ENCODE data around the gene SLC25A1. TPM values are rescaled to one million over a fixed set of nuclear protein-coding genes. Genes with fewer than 3 reads are reported as not detected.
A peak's percentile ranks its signal among the peaks of the same experiment; 100 is the strongest.

Gene SLC25A1
- total and polyA plus RNA-seq, 10 of the 15 experiments (the other 5 are each of a cell fraction or from before 2014, with no cell fraction given), result 2.3 to 79.0 (median 30.3) TPM

- 1% methylated on average over 17 of the region's 17 CpGs for WGBS (ENCODE audit: insufficient coverage, insufficient replicate concordance, low lambda C conversion rate, missing lambda C conversion rate)
- intact Hi-C loops (cut with micrococcal nuclease; ENCODE audit: unreplicated experiment) (loop anchor here (1.0 to 2.0 kb wide), 5 partner anchors 22 to 486 kb away; partner anchors contain the start of genes DGCR2, MRPL40 and SLC25A1), in situ Hi-C loops (cut with MboI) (no loop called here)
- FAIRE-seq, result peak; percentile 76
- Histone ChIP-seq H3K36me3 (ENCODE audit: control insufficient read depth in 2 of 2, insufficient read depth in 2 of 2, low read length in 1 of 2) (peaks cover 9% of the 10 kb centered on the region in 2 experiments; a peak in 3 of 4 replicates), H3K79me2 (ENCODE audit: control insufficient read depth, insufficient read depth, low read length) (peaks cover 13% of the 10 kb centered on the region), H3K9ac (ENCODE audit: control insufficient read depth, insufficient read depth, low read length) (peak overlapping the region; percentile 82), H4K20me1 (ENCODE audit: control insufficient read depth, insufficient read depth) (no peaks in the 10 kb centered on the region), H3K27me3 (replicated peaks in 1 of 2; ENCODE audit: control insufficient read depth in 2 of 2, insufficient read depth in 2 of 2, low read length in 1 of 2) (peaks cover 0 to 8% of the 10 kb centered on the region in 2 experiments; a peak in 3 of 4 replicates), H3K4me3 (peak overlapping the region; percentile 100), H3K4me2 (ENCODE audit: control insufficient read depth, insufficient read depth) (peak overlapping the region; percentile 90), H2AFZ (ENCODE audit: control insufficient read depth, low read depth, low read length) (peak overlapping the region; percentile 89), H3K27ac (ENCODE audit: control insufficient read depth, insufficient read depth) (peak overlapping the region; percentile 72), H3K9me3 (replicated peaks; ENCODE audit: control insufficient read depth, insufficient read depth, low read length) (no peaks in the 10 kb centered on the region), H3K4me1 (ENCODE audit: control insufficient read depth, insufficient read depth, low read length) (peaks cover 4% of the 10 kb centered on the region)
- DNase-seq (ENCODE audit: low read depth, low spot score), result no peak
- 0 out of 2 replicates have a peak, but pooled peaks have one; percentile 23 for TF ChIP-seq POLR2AphosphoS5 (IDR thresholded peaks at IDR 0.05; ENCODE audit: low read length)
- TF ChIP-seq CHD4 (IDR thresholded peaks at IDR 0.05), result no peak
- peak; percentile 63 for ATAC-seq
- ChIA-PET CTCF (interaction anchor here (0.7 to 3.4 kb wide), 27 partner anchors 10 to 766 kb away, joined by 3 to 24 read pairs (median 5); partner anchors contain the start of genes CDC45, DGCR2, SLC25A1 and TSSK2), POLR2A (interaction anchor here (0.8 to 2.0 kb wide), 3 partner anchors 23 to 34 kb away, joined by 3 to 7 read pairs (median 3); partner anchors contain the start of genes DGCR2 and SLC25A1), RAD21 (ENCODE audit: unreplicated experiment) (interaction anchor here (1.0 to 2.4 kb wide), 9 partner anchors 25 to 486 kb away, joined by 3 to 25 read pairs (median 6); partner anchors contain the start of genes CDC45, SLC25A1 and UFD1), SMC1A (ENCODE audit: uncharacterized antibody, unreplicated experiment) (interaction anchor here (0.9 to 2.5 kb wide), 6 partner anchors 26 to 485 kb away, joined by 3 to 14 read pairs (median 6); partner anchors contain the start of gene SLC25A1)
- BruUV-seq (replicated peaks), result TSS peak; percentile 76
Observed at GRCh38 chr22:19143967-19144400, 34.6 kb downstream of the SLC25A1 start.

GRCh38 chr22:19143212-19143611, 35.3 kb downstream of the SLC25A1 start:
- ChIA-PET POLR2A (interaction anchor here (2.0 kb wide), 1 partner anchor 22 kb away, joined by 7 read pairs; the partner anchor contains the start of gene DGCR2), SMC1A (ENCODE audit: uncharacterized antibody, unreplicated experiment) (interaction anchor here (1.7 to 2.5 kb wide), 2 partner anchors 25 to 36 kb away, joined by 7 to 14 read pairs; partner anchors contain the start of gene SLC25A1)
- H3K4me3 ChIP-seq, result peak overlapping the region; percentile 100

More at GRCh38 chr22:19143212-19143611, 35.3 kb downstream of the SLC25A1 start:
- no peak for FAIRE-seq
- RAD21 ChIA-PET (ENCODE audit: unreplicated experiment), result interaction anchor here (1.6 to 2.4 kb wide), 4 partner anchors 25 to 487 kb away, joined by 4 to 12 read pairs (median 9); no protein-coding TSS in a partner anchor
- H3K27me3 ChIP-seq (replicated peaks in 1 of 2; ENCODE audit: control insufficient read depth in 2 of 2, insufficient read depth in 2 of 2, low read length in 1 of 2), result peaks cover 0 to 5% of the 10 kb centered on the region in 2 experiments; a peak in 2 of 4 replicates
- no peaks in the 10 kb centered on the region for H3K9me3 ChIP-seq (replicated peaks; ENCODE audit: control insufficient read depth, insufficient read depth, low read length)
- peaks cover 9 to 14% of the 10 kb centered on the region in 2 experiments; a peak in 3 of 4 replicates for H3K36me3 ChIP-seq (ENCODE audit: control insufficient read depth in 2 of 2, insufficient read depth in 2 of 2, low read length in 1 of 2)
- no peak for TF ChIP-seq CBX3 (IDR thresholded peaks at IDR 0.05; ENCODE audit: borderline replicate concordance, low read depth)
- TF ChIP-seq ASH2L (IDR thresholded peaks at IDR 0.05; ENCODE audit: borderline replicate concordance, low read depth), result no peak
- TF ChIP-seq TBL1XR1 (IDR thresholded peaks at IDR 0.05; ENCODE audit: low read depth, low read length), result no peak
- H3K79me2 ChIP-seq (ENCODE audit: control insufficient read depth, insufficient read depth, low read length), result peaks cover 13% of the 10 kb centered on the region
- in situ Hi-C loops (cut with MboI), result no loop called here
- intact Hi-C loops (cut with micrococcal nuclease; ENCODE audit: unreplicated experiment), result no loop called here
- 78% methylated on average over 5 of the region's 5 CpGs for WGBS (ENCODE audit: insufficient coverage, insufficient replicate concordance, low lambda C conversion rate, missing lambda C conversion rate)
- no peak for DNase-seq (ENCODE audit: low read depth, low spot score)
- H4K20me1 ChIP-seq (ENCODE audit: control insufficient read depth, insufficient read depth), result no peaks in the 10 kb centered on the region
- BruUV-seq (replicated peaks), result no TSS peak
- H3K4me1 ChIP-seq (ENCODE audit: control insufficient read depth, insufficient read depth, low read length), result peaks cover 4% of the 10 kb centered on the region
- H3K9ac ChIP-seq (ENCODE audit: control insufficient read depth, insufficient read depth, low read length), result peak overlapping the region; percentile 82
- CTCF ChIA-PET, result interaction anchor here (1.1 to 3.4 kb wide), 11 partner anchors 15 to 487 kb away, joined by 3 to 24 read pairs (median 7); partner anchors contain the start of genes CDC45, DGCR2 and SLC25A1
- no peak overlapping the region for H3K27ac ChIP-seq (ENCODE audit: control insufficient read depth, insufficient read depth)
- no peak overlapping the region for H2AFZ ChIP-seq (ENCODE audit: control insufficient read depth, low read depth, low read length)
- peak overlapping the region; percentile 55 for H3K4me2 ChIP-seq (ENCODE audit: control insufficient read depth, insufficient read depth)
- no peak for ATAC-seq

Measured in GM12878 (cell line).